GM23338 (cell line): ENCODE data around the gene ELMOD3. TPM values are rescaled to one million over a fixed set of nuclear protein-coding genes. Genes with fewer than 3 reads are reported as not detected.

Source experiments
- ATAC-seq: fragments of 200-7000 bp; cut with Tn5 transposase; 3 replicates; pipeline ENCODE4 v1.9.1; 2020
- DNase-seq: peaks from one replicate; pipeline ENCODE4 v3.0.0-alpha.2; 2015; ENCODE audit warnings: low spot score
- H2AFZ ChIP-seq: fragments of 200-600 bp; sonication (generic); 2 replicates; pipeline ENCODE4 v1.8.0; 2016; ENCODE audit warnings: antibody characterized with exemption, mild to moderate bottlenecking, moderate library complexity
- H3F3A ChIP-seq: fragments of 200-600 bp; sonication (generic); replicated peaks from 2 replicates; pipeline ENCODE4 v1.8.0; 2017; ENCODE audit warnings: antibody characterized with exemption, mixed run types, low read depth
- H3K27ac ChIP-seq: fragments of 200-600 bp; sonication (generic); 2 replicates; pipeline ENCODE4 v1.6.1; 2016; ENCODE audit warnings: low read depth
- H3K27me3 ChIP-seq: fragments of 200-600 bp; sonication (generic); 2 replicates; pipeline ENCODE4 v1.8.0; 2016; ENCODE audit warnings: mild to moderate bottlenecking, mixed run types, moderate library complexity; ENCODE audit not compliant: insufficient read depth
- H3K36me3 ChIP-seq: fragments of 200-600 bp; sonication (generic); 2 replicates; pipeline ENCODE4 v1.8.0; 2016; ENCODE audit warnings: mild to moderate bottlenecking; ENCODE audit not compliant: insufficient read depth
- H3K4me1 ChIP-seq: fragments of 200-600 bp; sonication (generic); 2 replicates; pipeline ENCODE4 v1.8.0; 2016; ENCODE audit warnings: mild to moderate bottlenecking, moderate library complexity; ENCODE audit not compliant: insufficient read depth
- H3K4me2 ChIP-seq: fragments of 200-600 bp; sonication (generic); 2 replicates; pipeline ENCODE4 v1.7.1; 2017; ENCODE audit warnings: mixed run types
- H3K4me3 ChIP-seq: fragments of 200-600 bp; sonication (generic); 2 replicates; pipeline ENCODE4 v1.6.1; 2016; ENCODE audit warnings: mixed run types
- H3K79me2 ChIP-seq: fragments of 200-600 bp; sonication (generic); replicated peaks from 2 replicates; pipeline ENCODE4 v1.8.0; 2017; ENCODE audit warnings: mild to moderate bottlenecking; ENCODE audit not compliant: insufficient read depth
- H3K9me2 ChIP-seq: fragments of 200-600 bp; sonication (generic); 2 replicates; pipeline ENCODE4 v1.8.0; 2017; ENCODE audit not compliant: insufficient read depth
- H4K20me1 ChIP-seq: fragments of 200-600 bp; sonication (generic); replicated peaks from 2 replicates; pipeline ENCODE4 v1.8.0; 2017; ENCODE audit warnings: mild to moderate bottlenecking; ENCODE audit not compliant: insufficient read depth
- H3K27ac Mint-ChIP-seq: 2 replicates; pipeline ENCODE4 v1.8.0; 2020; ENCODE audit warnings: inconsistent platforms, mild to moderate bottlenecking, moderate library complexity, mixed read lengths
- H3K27me3 Mint-ChIP-seq: 3 replicates; pipeline ENCODE4 v1.8.0; 2022; ENCODE audit warnings: low read depth, mild to moderate bottlenecking, moderate library complexity, mixed read lengths, inconsistent platforms; ENCODE audit not compliant: insufficient read depth, poor library complexity
- H3K36me3 Mint-ChIP-seq: 3 replicates; pipeline ENCODE4 v1.8.0; 2021; ENCODE audit warnings: low read depth, mild to moderate bottlenecking, inconsistent platforms, moderate library complexity, mixed read lengths
- H3K4me1 Mint-ChIP-seq: 3 replicates; pipeline ENCODE4 v1.8.0; 2020; ENCODE audit warnings: mild to moderate bottlenecking, inconsistent platforms, mixed read lengths
- H3K4me3 Mint-ChIP-seq: 3 replicates; pipeline ENCODE4 v1.8.0; 2021; ENCODE audit warnings: moderate library complexity, mild to moderate bottlenecking, inconsistent platforms, mixed read lengths
- H3K9me3 Mint-ChIP-seq: 3 replicates; pipeline ENCODE4 v1.8.0; 2020; ENCODE audit warnings: moderate library complexity, mild to moderate bottlenecking, inconsistent platforms, mixed read lengths
- CREB1 ChIP-seq: fragments of 250-450 bp; sonication (Bioruptor Pico); IDR thresholded peaks from 2 replicates; pipeline ENCODE4 v1.5.0; 2020; ENCODE audit warnings: low read depth, mild to moderate bottlenecking, moderate library complexity
- CTCF ChIP-seq, 2 experiments: fragments of 200-600 bp in 1 of 2; sonication (generic) in 1 of 2; conservative IDR thresholded peaks; 2 replicates each; pipeline versions ENCODE4 v1.5.1 to v1.6.1; 2016 to 2017; ENCODE audit warnings: antibody characterized with exemption in 2 of 2, low read depth in 2 of 2, mild to moderate bottlenecking in 2 of 2, moderate library complexity in 1 of 2
- EZH2 ChIP-seq: fragments of 200-600 bp; sonication (generic); IDR thresholded peaks from one replicate; pipeline ENCODE4 v1.8.0; 2017; ENCODE audit warnings: antibody characterized with exemption, mild to moderate bottlenecking, low read depth; ENCODE audit not compliant: unreplicated experiment
- EZH2phosphoT487 ChIP-seq: fragments of 200-600 bp; sonication (generic); IDR thresholded peaks from one replicate; pipeline ENCODE4 v1.8.1; 2018; ENCODE audit warnings: antibody characterized with exemption; ENCODE audit not compliant: unreplicated experiment
- JUNB ChIP-seq: IDR thresholded peaks from one replicate; pipeline ENCODE4 v1.6.1; 2016; ENCODE audit warnings: antibody characterized with exemption; ENCODE audit not compliant: unreplicated experiment
- REST ChIP-seq: IDR thresholded peaks from one replicate; pipeline ENCODE4 v1.6.1; 2018; ENCODE audit warnings: antibody characterized with exemption; ENCODE audit not compliant: unreplicated experiment
- STAT1 ChIP-seq: IDR thresholded peaks from one replicate; pipeline ENCODE4 v1.6.1; 2016; ENCODE audit warnings: antibody characterized with exemption; ENCODE audit not compliant: unreplicated experiment
- ZNF114 ChIP-seq: fragments of 250-450 bp; sonication (Bioruptor Pico); IDR thresholded peaks from 2 replicates; pipeline ENCODE4 v1.5.0; 2020; ENCODE audit warnings: mild to moderate bottlenecking, moderate library complexity
- ZNF331 ChIP-seq: fragments of 250-450 bp; sonication (Bioruptor Pico); IDR thresholded peaks from 2 replicates; pipeline ENCODE4 v1.5.0; 2020; ENCODE audit warnings: low read depth, mild to moderate bottlenecking, moderate library complexity
- polyA plus RNA-seq: library from polyadenylated mRNA; unstranded; fragments of >200 nt; fragmentation: Nextera tagmentation; extraction: Ambion mirVana; gene quantifications from 2 replicates; pipeline ENCODE4 v1.2.1, GENCODE V29; 2016
- total RNA-seq: library from RNA; depleted of rRNA; stranded (reverse); fragments of >200 nt; shearing (Covaris generic); gene quantifications from 2 replicates; pipeline ENCODE4 v1.2.3, GENCODE V29; 2014
- TF ChIP-seq, protein P1 (sequence below): IDR thresholded peaks from 2 replicates; pipeline ENCODE4 v1.6.1; 2016; ENCODE audit warnings: antibody characterized with exemption

ELMOD3 gene
- total and polyA plus RNA-seq, 2 experiments from 2014 or later, result 8.6 to 8.9 TPM

DNA sequence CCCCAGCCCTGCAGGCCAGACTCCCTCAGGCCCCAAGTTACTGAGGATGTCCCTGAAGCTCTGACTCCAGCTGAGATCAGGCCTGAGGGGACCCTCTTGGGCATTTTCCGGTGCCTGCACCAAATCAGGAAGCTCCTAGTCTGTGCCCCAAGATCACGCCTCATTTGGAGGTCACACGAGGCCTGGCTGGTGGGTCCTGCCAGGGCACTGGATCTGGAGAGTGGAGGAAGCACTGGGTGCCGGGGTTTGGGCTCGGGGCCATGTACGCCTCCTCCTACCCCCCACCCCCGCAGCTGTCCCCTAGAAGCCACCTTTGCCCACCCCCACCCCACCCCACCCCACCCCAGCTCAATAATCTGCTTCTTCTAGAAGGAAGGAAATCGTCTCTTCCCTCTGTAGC lies 80.1 kb downstream of the ELMOD3 start (continued):
- no peak for TF ChIP-seq REST
- no peak for TF ChIP-seq CTCF (conservative IDR thresholded peaks at IDR 0.05; ENCODE audit: low read depth in 2 of 2)

- Histone ChIP-seq H3K4me3 (no peak overlapping the region), H3K4me1 (peaks cover 51% of the 10 kb centered on the region), H3K9me2 (no peaks in the 10 kb centered on the region), H4K20me1 (no peaks in the 10 kb centered on the region), H2AFZ (no peak overlapping the region), H3K36me3 (no peaks in the 10 kb centered on the region), H3K27ac (no peak overlapping the region), H3F3A (peaks cover 17% of the 10 kb centered on the region), H3K27me3 (no peaks in the 10 kb centered on the region), H3K79me2 (no peaks in the 10 kb centered on the region), H3K4me2 (no peak overlapping the region)
- no peak for ATAC-seq
- Mint-ChIP-seq H3K9me3 (no peaks in the 10 kb centered on the region; the same call in 2 of the 3 replicates), H3K4me1 (peaks cover 45% of the 10 kb centered on the region), H3K27ac (no peak overlapping the region), H3K27me3 (peaks cover 28% of the 10 kb centered on the region), H3K36me3 (no peaks in the 10 kb centered on the region), H3K4me3 (no peak overlapping the region)
- DNase-seq, result no peak
- TF ChIP-seq EZH2 (no peak), CREB1 (CRISPR knock-in tag) (no peak), REST (no peak), ZNF114 (CRISPR knock-in tag) (no peak), JUNB (no peak), EZH2phosphoT487 (no peak), STAT1 (no peak), ZNF331 (CRISPR knock-in tag) (no peak), CTCF (conservative IDR thresholded peaks at IDR 0.05; ENCODE audit: low read depth in 2 of 2) (no peak)
- TF ChIP-seq, protein P1, sequence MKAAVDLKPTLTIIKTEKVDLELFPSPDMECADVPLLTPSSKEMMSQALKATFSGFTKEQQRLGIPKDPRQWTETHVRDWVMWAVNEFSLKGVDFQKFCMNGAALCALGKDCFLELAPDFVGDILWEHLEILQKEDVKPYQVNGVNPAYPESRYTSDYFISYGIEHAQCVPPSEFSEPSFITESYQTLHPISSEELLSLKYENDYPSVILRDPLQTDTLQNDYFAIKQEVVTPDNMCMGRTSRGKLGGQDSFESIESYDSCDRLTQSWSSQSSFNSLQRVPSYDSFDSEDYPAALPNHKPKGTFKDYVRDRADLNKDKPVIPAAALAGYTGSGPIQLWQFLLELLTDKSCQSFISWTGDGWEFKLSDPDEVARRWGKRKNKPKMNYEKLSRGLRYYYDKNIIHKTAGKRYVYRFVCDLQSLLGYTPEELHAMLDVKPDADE, result no peak
Observed at GRCh38 chr2:85435220-85435958, 80.8 kb downstream of the ELMOD3 start.
